Fibroblast of pulmonary artery (primary cell): ENCODE measurements around the gene CLEC17A.

Experiments used
- DNase-seq: peaks from one replicate; pipeline ENCODE4 v3.0.0-alpha.2; 2010; ENCODE audit warnings: low read depth
- H3K4me3 ChIP-seq: replicated peaks from 2 replicates; pipeline ENCODE4 v1.5.1; 2011; ENCODE audit warnings: low read depth, mild to moderate bottlenecking, control low read depth, low read length, moderate library complexity
- CTCF ChIP-seq: IDR thresholded peaks from 2 replicates; pipeline ENCODE4 v1.5.1; 2011; ENCODE audit warnings: mild to moderate bottlenecking, control low read depth, low read length, inconsistent platforms; ENCODE audit errors: missing control alignments

The CLEC17A gene

GRCh38 chr19:14559916-14560775, 22.7 kb upstream of the CLEC17A start:
- DNase-seq, result no peak
- H3K4me3 ChIP-seq, result no peak overlapping the region
- no peak for TF ChIP-seq CTCF

GRCh38 chr19:14560776-14561108, 22.1 kb upstream of the CLEC17A start:
- H3K4me3 ChIP-seq, result no peak overlapping the region
- TF ChIP-seq CTCF, result no peak
- no peak for DNase-seq

GRCh38 chr19:14561249-14561648, 21.6 kb upstream of the CLEC17A start:
- no peak for TF ChIP-seq CTCF
- DNase-seq, result no peak
- H3K4me3 ChIP-seq, result no peak overlapping the region

GRCh38 chr19:14561847-14562351, 21.0 kb upstream of the CLEC17A start:
- no peak for TF ChIP-seq CTCF
- no peak for DNase-seq
- H3K4me3 ChIP-seq, result no peak overlapping the region

GRCh38 chr19:14562660-14563589, 20.0 kb upstream of the CLEC17A start:
- no peak overlapping the region for H3K4me3 ChIP-seq
- TF ChIP-seq CTCF, result no peak
- DNase-seq, result no peak

- DNase-seq, result no peak
- no peak overlapping the region for H3K4me3 ChIP-seq
- no peak for TF ChIP-seq CTCF
Measured at GRCh38 chr19:14563590-14563926, 19.3 kb upstream of the CLEC17A start.
